IPS-20b (cell line): Measurements from ENCODE around the gene EPHA6.

Experiments
- H3K27ac ChIP-seq: one replicate; pipeline ENCODE4 v1.5.1; 2013; ENCODE audit warnings: low read length
- H3K27me3 ChIP-seq: 2 replicates; pipeline ENCODE4 v1.6.1; 2013; ENCODE audit warnings: mild to moderate bottlenecking, low read length, inconsistent platforms; ENCODE audit not compliant: insufficient read depth
- H3K36me3 ChIP-seq: 2 replicates; pipeline ENCODE4 v1.6.1; 2013; ENCODE audit warnings: low read depth, mild to moderate bottlenecking, inconsistent platforms, low read length, moderate library complexity; ENCODE audit not compliant: insufficient read depth
- H3K4me1 ChIP-seq: 2 replicates; pipeline ENCODE4 v1.6.1; 2013; ENCODE audit warnings: mild to moderate bottlenecking, control low read depth, inconsistent platforms, low read length, moderate library complexity; ENCODE audit not compliant: insufficient read depth
- H3K4me3 ChIP-seq: 2 replicates; pipeline ENCODE4 v1.5.1; 2013; ENCODE audit warnings: mild to moderate bottlenecking, low read length, inconsistent platforms
- H3K9ac ChIP-seq: 2 replicates; pipeline ENCODE4 v1.6.1; 2013; ENCODE audit warnings: low read depth, mild to moderate bottlenecking, inconsistent platforms, low read length, moderate library complexity
- H3K9me3 ChIP-seq: 2 replicates; pipeline ENCODE4 v1.6.1; 2013; ENCODE audit warnings: mild to moderate bottlenecking, low read depth, low read length, inconsistent platforms; ENCODE audit not compliant: insufficient read depth

The EPHA6 gene

DNA sequence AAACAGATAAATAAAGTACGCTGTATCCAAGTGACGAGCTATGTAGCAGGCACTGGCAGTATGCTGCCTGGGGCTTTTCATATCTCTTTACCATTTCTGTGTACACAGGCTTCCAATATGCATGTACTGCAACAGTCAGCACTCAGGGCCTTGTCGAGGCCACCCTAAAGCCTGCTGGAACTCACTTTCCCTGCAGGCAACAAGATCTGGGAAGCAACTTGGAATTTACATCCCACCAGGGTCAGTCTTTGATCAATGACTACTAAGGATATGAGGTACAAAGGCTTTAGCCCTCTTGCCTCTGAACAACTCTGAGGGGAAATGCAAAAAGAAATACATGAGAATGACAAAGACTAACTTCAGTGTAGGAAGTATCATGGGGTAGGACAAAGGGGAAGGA lies 848.4 kb downstream of the EPHA6 start:
- no peaks in the 10 kb centered on the region for H3K27me3 ChIP-seq
- H3K9me3 ChIP-seq = no peaks in the 10 kb centered on the region
- no peak overlapping the region for H3K27ac ChIP-seq
- no peak overlapping the region for H3K4me3 ChIP-seq
- H3K4me1 ChIP-seq = peaks cover 9% of the 10 kb centered on the region; the same call in 1 of the 2 replicates
- no peak overlapping the region for H3K9ac ChIP-seq
- no peaks in the 10 kb centered on the region for H3K36me3 ChIP-seq

GRCh38 chr3:97665896-97666295 lies 851.5 kb downstream of the EPHA6 start:
- Histone ChIP-seq H3K9ac (no peak overlapping the region), H3K4me1 (peaks cover 9% of the 10 kb centered on the region; the same call in 1 of the 2 replicates), H3K27ac (no peak overlapping the region), H3K36me3 (no peaks in the 10 kb centered on the region), H3K27me3 (no peaks in the 10 kb centered on the region), H3K4me3 (no peak overlapping the region), H3K9me3 (no peaks in the 10 kb centered on the region)

- no peaks in the 10 kb centered on the region for H3K9me3 ChIP-seq
- H3K4me1 ChIP-seq = peaks cover 7% of the 10 kb centered on the region; the same call in 1 of the 2 replicates
- no peaks in the 10 kb centered on the region for H3K36me3 ChIP-seq
- H3K4me3 ChIP-seq = no peak overlapping the region
- H3K9ac ChIP-seq = no peak overlapping the region
- H3K27ac ChIP-seq = no peak overlapping the region
- H3K27me3 ChIP-seq = no peaks in the 10 kb centered on the region
These were observed 856.6 kb downstream of the EPHA6 start for GRCh38 chr3:97670952-97671351.

DNA sequence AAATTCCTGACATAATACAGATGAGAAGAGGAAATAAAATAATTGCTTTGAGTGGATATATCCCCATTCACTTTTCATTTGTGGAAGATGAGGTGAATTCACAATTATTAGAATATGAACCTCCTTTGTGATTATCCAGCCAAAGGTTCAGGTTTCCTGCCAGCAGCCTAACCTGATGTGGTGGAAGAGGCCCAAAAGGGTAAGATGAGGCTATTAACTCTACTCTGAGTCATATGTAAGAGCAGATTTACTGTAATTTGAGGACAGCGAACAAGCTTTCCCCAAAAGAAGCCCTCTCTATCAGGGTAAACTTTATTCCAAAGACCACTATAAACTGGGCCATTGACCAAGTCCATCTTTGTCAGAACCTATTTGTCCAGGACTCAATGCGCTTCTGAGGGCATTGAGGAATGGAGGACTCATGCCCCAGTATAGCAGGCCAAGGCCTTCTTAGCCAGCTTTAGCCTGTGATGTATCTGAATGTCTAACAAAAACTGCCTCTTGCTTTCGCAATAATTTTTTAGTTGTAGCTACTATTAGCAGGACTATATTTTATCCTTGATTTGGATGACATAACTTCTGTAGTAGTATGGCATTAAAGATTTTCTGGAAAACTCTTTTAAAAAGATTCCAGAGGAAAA lies 859.1 kb downstream of the EPHA6 start:
- H3K27me3 ChIP-seq = no peaks in the 10 kb centered on the region
- no peaks in the 10 kb centered on the region for H3K36me3 ChIP-seq
- H3K9me3 ChIP-seq = no peaks in the 10 kb centered on the region
- H3K4me1 ChIP-seq = peaks cover 7% of the 10 kb centered on the region; the same call in 1 of the 2 replicates
- H3K4me3 ChIP-seq = no peak overlapping the region
- H3K27ac ChIP-seq = no peak overlapping the region
- no peak overlapping the region for H3K9ac ChIP-seq

GRCh38 chr3:97674461-97674860 lies 860.1 kb downstream of the EPHA6 start:
- peaks cover 7% of the 10 kb centered on the region; the same call in 1 of the 2 replicates for H3K4me1 ChIP-seq
- no peaks in the 10 kb centered on the region for H3K9me3 ChIP-seq
- H3K4me3 ChIP-seq = no peak overlapping the region
- H3K27ac ChIP-seq = no peak overlapping the region
- H3K27me3 ChIP-seq = no peaks in the 10 kb centered on the region
- no peak overlapping the region for H3K9ac ChIP-seq
- no peaks in the 10 kb centered on the region for H3K36me3 ChIP-seq

- no peak overlapping the region for H3K4me3 ChIP-seq
- H3K9me3 ChIP-seq = no peaks in the 10 kb centered on the region
- no peaks in the 10 kb centered on the region for H3K4me1 ChIP-seq
- no peaks in the 10 kb centered on the region for H3K36me3 ChIP-seq
- no peak overlapping the region for H3K9ac ChIP-seq
- no peak overlapping the region for H3K27ac ChIP-seq
- no peaks in the 10 kb centered on the region for H3K27me3 ChIP-seq
These were observed 865.8 kb downstream of the EPHA6 start for GRCh38 chr3:97680210-97680609.

DNA sequence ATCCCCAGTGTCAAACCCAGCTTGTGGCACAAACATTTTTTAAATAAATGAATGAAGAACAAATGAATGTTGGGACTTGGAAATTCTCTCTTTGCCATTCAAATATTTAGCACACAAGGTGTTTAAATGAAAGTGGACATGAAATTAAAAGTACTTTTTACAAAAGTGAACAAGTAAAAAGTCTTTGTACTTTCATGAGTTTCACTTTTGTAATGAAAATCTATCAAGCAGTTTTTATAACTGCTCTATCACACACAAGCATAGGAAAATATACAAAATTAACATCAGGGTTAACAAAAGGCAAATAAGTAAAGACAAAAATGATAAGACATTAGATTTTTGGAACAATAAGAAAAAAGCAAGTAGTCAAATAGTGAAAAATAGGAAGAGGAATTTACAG lies 866.3 kb downstream of the EPHA6 start:
- H3K36me3 ChIP-seq = no peaks in the 10 kb centered on the region
- H3K27me3 ChIP-seq = no peaks in the 10 kb centered on the region
- no peak overlapping the region for H3K4me3 ChIP-seq
- no peak overlapping the region for H3K27ac ChIP-seq
- no peak overlapping the region for H3K9ac ChIP-seq
- no peaks in the 10 kb centered on the region for H3K9me3 ChIP-seq
- no peaks in the 10 kb centered on the region for H3K4me1 ChIP-seq

DNA sequence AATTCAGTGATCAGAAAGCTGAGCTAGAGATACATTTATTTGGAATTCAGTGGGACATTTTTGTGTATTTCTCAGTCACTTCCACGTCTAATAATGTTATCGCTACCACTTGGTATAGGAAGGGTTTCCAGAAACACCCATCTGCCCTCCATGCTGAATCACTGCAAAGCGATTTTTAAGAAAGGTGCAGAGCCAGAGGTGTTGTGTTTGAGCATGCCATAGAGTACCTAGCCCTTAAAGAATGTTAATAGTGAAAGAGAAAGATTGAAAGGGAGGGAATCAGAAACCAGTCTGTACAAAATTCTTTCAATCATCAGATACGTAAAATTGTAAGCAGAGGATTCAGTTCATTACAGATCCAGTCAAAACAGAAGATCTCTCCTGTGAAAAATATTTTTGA lies 870.1 kb downstream of the EPHA6 start:
- Histone ChIP-seq H3K27ac (no peak overlapping the region), H3K27me3 (no peaks in the 10 kb centered on the region), H3K4me1 (peaks cover 10% of the 10 kb centered on the region; the same call in 1 of the 2 replicates), H3K36me3 (no peaks in the 10 kb centered on the region), H3K9ac (no peak overlapping the region), H3K9me3 (no peaks in the 10 kb centered on the region; the same call in 1 of the 2 replicates), H3K4me3 (no peak overlapping the region)

DNA sequence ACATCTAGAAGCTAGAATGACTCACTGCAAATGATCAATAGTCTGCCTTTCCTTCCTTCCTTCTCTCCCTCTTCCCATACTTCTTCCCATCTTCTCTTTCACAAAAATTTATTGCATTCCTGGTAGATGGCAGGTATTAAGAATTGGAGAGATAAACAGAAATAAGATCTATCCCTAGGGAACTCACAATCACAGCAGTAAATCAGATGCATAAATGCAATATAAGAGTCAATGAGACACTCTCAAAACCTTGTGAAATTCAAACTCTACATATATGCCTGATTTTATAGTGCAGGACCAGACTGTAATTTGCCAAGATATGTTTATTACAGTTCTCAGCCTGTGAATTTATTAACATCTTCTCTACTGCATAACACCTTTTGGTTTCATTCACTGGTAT lies 871.9 kb downstream of the EPHA6 start:
- Histone ChIP-seq H3K9ac (no peak overlapping the region), H3K27me3 (no peaks in the 10 kb centered on the region), H3K9me3 (no peaks in the 10 kb centered on the region; the same call in 1 of the 2 replicates), H3K4me3 (no peak overlapping the region), H3K4me1 (peaks cover 10% of the 10 kb centered on the region; the same call in 1 of the 2 replicates), H3K36me3 (no peaks in the 10 kb centered on the region), H3K27ac (no peak overlapping the region)

GRCh38 chr3:97687734-97688133 lies 873.3 kb downstream of the EPHA6 start:
- Histone ChIP-seq H3K9ac (no peak overlapping the region), H3K4me3 (no peak overlapping the region), H3K27me3 (no peaks in the 10 kb centered on the region), H3K36me3 (no peaks in the 10 kb centered on the region), H3K27ac (no peak overlapping the region), H3K4me1 (peaks cover 10% of the 10 kb centered on the region; the same call in 1 of the 2 replicates), H3K9me3 (no peaks in the 10 kb centered on the region; the same call in 1 of the 2 replicates)

- no peak overlapping the region for H3K4me3 ChIP-seq
- H3K9ac ChIP-seq = no peak overlapping the region
- no peaks in the 10 kb centered on the region for H3K27me3 ChIP-seq
- peaks cover 10% of the 10 kb centered on the region; the same call in 1 of the 2 replicates for H3K4me1 ChIP-seq
- H3K36me3 ChIP-seq = no peaks in the 10 kb centered on the region
- no peak overlapping the region for H3K27ac ChIP-seq
- H3K9me3 ChIP-seq = no peaks in the 10 kb centered on the region; the same call in 1 of the 2 replicates
These were observed 874.7 kb downstream of the EPHA6 start for GRCh38 chr3:97689111-97689510.

- Histone ChIP-seq H3K4me3 (no peak overlapping the region), H3K27ac (no peak overlapping the region), H3K36me3 (no peaks in the 10 kb centered on the region), H3K9ac (no peak overlapping the region), H3K9me3 (no peaks in the 10 kb centered on the region; the same call in 1 of the 2 replicates), H3K27me3 (no peaks in the 10 kb centered on the region), H3K4me1 (peaks cover 10% of the 10 kb centered on the region; the same call in 1 of the 2 replicates)
These were observed 875.6 kb downstream of the EPHA6 start for GRCh38 chr3:97689962-97690361.
